Left ventricle myocardium inferior (tissue), 1 donor: Measurements from ENCODE around the gene ARSH. TPM values are rescaled to one million over a fixed set of nuclear protein-coding genes. Genes with fewer than 3 reads are reported as not detected.
"Not testable (repeated sequence)": the region's sequence is repeated elsewhere in the genome, so short reads cannot be mapped to it uniquely, and the experiment has no call there.

Source experiments
- DNase-seq: peaks from one replicate; pipeline ENCODE4 v3.0.0-alpha.2; 2020
- H3K27ac ChIP-seq: fragments of 200-600 bp; replicated peaks from 2 replicates; pipeline ENCODE4 v1.8.0; 2021
- H3K27me3 ChIP-seq: fragments of 200-600 bp; 2 replicates; pipeline ENCODE4 v1.8.0; 2021; ENCODE audit warnings: low read depth
- H3K36me3 ChIP-seq: fragments of 200-600 bp; 2 replicates; pipeline ENCODE4 v1.8.0; 2021
- H3K4me1 ChIP-seq: fragments of 200-600 bp; 2 replicates; pipeline ENCODE4 v1.8.0; 2021
- H3K4me3 ChIP-seq: fragments of 200-600 bp; 2 replicates; pipeline ENCODE4 v1.8.0; 2021; ENCODE audit warnings: mild to moderate bottlenecking, moderate library complexity
- H3K9me3 ChIP-seq: fragments of 200-600 bp; replicated peaks from 2 replicates; pipeline ENCODE4 v1.8.0; 2021
- intact Hi-C: fragments of 100-400 bp; cut with micrococcal nuclease; formaldehyde crosslinking; loops from one replicate; pipeline ENCODE4 v1.11.0; 2022
- total RNA-seq: library from RNA; stranded (reverse); fragmentation: NEBNext Ultra II Directional; extraction: Animal tissue kit (Norgen Biotek cat#: 25700); gene quantifications from one replicate; pipeline ENCODE4 v1.2.1, GENCODE V29; 2021
- TF ChIP-seq, protein P1 (sequence below): fragments of 200-600 bp; IDR thresholded peaks from 2 replicates; pipeline ENCODE4 v1.8.0; 2021; ENCODE audit warnings: antibody characterized with exemption, mild to moderate bottlenecking, borderline replicate concordance
- donor health status: DM: no; HTN: yes; CAD: no; lungs with severe emphysema.

Gene ARSH
- total RNA-seq, 1 donor from 2014 or later, result not detected

DNA sequence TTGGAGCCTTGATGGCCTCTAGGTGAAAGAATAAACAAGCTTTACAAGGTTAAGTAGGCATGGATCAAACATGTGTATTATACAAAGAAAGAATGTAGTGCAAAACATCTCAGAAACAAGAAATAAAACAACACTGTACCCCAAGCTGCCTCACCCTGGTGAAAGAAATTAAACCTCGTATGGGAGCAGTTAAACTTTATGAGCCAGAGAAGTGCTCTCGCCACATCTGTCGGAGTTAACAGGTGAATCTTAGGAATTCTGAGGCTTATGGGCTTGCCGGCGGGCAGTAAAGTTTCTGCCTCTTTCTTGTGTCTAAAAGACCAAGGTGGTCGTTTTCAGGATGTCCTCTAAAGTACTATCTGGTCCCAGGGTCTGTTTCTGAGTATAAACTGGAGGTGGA lies 34.0 kb upstream of the ARSH start:
- no peaks in the 10 kb centered on the region for H3K36me3 ChIP-seq
- TF ChIP-seq, protein P1, sequence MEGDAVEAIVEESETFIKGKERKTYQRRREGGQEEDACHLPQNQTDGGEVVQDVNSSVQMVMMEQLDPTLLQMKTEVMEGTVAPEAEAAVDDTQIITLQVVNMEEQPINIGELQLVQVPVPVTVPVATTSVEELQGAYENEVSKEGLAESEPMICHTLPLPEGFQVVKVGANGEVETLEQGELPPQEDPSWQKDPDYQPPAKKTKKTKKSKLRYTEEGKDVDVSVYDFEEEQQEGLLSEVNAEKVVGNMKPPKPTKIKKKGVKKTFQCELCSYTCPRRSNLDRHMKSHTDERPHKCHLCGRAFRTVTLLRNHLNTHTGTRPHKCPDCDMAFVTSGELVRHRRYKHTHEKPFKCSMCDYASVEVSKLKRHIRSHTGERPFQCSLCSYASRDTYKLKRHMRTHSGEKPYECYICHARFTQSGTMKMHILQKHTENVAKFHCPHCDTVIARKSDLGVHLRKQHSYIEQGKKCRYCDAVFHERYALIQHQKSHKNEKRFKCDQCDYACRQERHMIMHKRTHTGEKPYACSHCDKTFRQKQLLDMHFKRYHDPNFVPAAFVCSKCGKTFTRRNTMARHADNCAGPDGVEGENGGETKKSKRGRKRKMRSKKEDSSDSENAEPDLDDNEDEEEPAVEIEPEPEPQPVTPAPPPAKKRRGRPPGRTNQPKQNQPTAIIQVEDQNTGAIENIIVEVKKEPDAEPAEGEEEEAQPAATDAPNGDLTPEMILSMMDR, result no peak

DNA sequence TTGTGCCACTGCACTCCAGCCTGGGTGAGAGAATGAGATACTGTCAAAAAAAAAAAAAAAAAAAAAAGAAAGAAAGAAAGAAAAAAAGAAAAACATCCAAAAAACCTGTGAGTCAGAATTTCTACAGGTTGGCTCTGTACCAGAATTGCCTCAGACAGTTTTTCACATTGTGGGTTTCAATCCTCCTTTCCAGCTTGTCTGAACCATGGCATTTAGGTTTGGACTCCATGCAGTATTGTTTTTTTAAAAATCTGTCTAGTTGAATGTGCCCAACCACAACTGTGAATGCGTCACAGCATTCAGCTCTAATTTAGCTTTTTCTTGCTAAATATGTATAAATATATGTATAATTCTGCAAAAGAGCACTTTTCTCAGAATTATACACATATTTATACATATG lies 31.4 kb upstream of the ARSH start:
- TF ChIP-seq, protein P1, result no peak
- Histone ChIP-seq H3K36me3 (no peaks in the 10 kb centered on the region), H3K27ac (no peak overlapping the region), H3K27me3 (no peaks in the 10 kb centered on the region), H3K4me3 (no peak overlapping the region), H3K4me1 (no peaks in the 10 kb centered on the region), H3K9me3 (no peaks in the 10 kb centered on the region)
- intact Hi-C loops, result no loop called here
- DNase-seq, result no peak

More for the DNA sequence above, 34.0 kb upstream of the ARSH start:
- Histone ChIP-seq H3K4me3 (no peak overlapping the region), H3K9me3 (no peaks in the 10 kb centered on the region), H3K27me3 (no peaks in the 10 kb centered on the region), H3K4me1 (peaks cover 5% of the 10 kb centered on the region), H3K27ac (no peak overlapping the region)
- intact Hi-C loops, result no loop called here
- DNase-seq, result no peak

DNA sequence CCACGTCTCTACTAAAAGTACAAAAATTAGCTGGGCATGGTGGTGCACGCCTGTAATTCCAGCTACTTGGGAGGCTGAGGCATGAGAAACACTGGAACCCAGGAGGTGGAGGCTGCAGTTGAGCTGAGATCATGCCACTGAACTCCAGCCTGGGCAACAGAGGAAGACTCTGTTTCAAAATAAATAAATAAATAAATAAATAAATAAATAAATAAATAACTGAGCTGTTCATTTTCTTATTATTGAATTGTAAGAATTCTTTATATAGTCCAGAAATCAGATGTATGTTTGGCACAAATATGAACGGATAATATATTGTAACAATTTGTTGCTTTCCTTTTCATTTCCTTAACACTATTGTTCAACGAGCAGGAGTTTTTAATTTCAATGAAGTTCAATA lies 27.7 kb upstream of the ARSH start:
- H3K9me3 ChIP-seq, H3K27me3 ChIP-seq, H3K4me3 ChIP-seq, H3K27ac ChIP-seq, DNase-seq, intact Hi-C loops, H3K4me1 ChIP-seq, H3K36me3 ChIP-seq: not testable (repeated sequence)

DNA sequence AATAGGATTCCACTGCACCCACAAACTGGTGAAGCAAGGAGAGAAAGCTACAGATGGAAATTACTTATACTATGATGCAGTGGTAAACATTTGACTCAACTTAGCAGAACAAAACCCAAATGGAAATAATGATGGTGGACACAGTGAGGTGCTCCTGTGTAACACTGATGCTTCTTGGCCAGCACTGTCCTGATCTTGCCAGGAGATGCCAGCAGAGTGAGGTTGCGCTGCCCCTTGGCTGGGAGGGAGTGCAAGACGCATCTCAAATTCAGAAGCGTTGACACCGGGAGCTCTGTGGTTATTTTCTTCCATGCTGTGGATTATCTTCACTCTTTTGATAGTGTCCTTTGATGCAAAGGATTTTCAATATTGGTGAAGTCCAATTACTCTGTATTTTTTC lies 22.0 kb upstream of the ARSH start:
- TF ChIP-seq, protein P1, result no peak
- H3K4me3 ChIP-seq, result no peak overlapping the region
- no peaks in the 10 kb centered on the region for H3K27me3 ChIP-seq
- H3K9me3 ChIP-seq, result no peaks in the 10 kb centered on the region
- no peaks in the 10 kb centered on the region for H3K4me1 ChIP-seq
- DNase-seq, result no peak
- intact Hi-C loops, result no loop called here
- H3K36me3 ChIP-seq, result no peaks in the 10 kb centered on the region
- H3K27ac ChIP-seq, result no peak overlapping the region

DNA sequence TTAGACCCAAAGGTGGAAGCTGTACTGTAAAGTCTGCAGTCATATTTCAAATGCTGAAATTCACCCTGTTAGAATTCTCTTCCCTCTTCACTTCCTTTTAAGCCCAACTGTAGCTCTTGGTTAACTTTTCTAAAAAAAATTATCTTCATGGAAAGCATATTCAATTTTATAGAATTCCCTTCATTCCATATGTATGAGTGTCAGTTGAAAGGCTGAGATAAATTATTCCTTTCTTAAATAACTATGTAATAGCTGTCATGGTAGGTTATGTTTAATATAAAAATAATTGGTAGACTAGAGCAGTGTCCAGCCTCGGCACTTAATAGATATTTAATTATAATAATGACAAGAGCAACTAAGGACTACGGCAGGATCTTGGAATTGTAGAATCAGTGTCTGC lies 16.8 kb upstream of the ARSH start:
- Histone ChIP-seq H3K27ac (no peak overlapping the region), H3K4me3 (no peak overlapping the region), H3K36me3 (no peaks in the 10 kb centered on the region), H3K4me1 (no peaks in the 10 kb centered on the region), H3K27me3 (no peaks in the 10 kb centered on the region), H3K9me3 (no peaks in the 10 kb centered on the region)
- intact Hi-C loops, result no loop called here
- DNase-seq, result no peak
- TF ChIP-seq, protein P1, result no peak

DNA sequence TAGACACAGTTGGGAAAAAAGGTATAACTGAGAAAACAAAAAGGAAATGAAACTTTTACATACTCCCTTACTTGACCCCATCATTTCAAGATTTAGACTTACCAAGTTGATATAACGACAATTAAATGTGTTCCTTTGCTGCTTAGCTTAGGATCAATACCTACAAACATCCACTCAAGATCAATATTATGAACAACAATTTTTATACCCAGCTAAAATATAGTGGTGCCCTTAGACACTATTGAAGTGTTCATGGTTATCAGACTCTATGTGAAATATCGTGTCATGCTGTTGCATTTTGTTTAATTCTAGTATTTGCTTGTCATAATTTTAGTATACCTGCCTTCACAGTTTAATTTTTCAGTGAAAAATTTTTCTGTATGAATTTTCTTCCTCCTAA lies 4.2 kb downstream of the ARSH start:
- no peak overlapping the region for H3K27ac ChIP-seq
- no peaks in the 10 kb centered on the region for H3K4me1 ChIP-seq
- peaks cover 17% of the 10 kb centered on the region for H3K9me3 ChIP-seq
- no peaks in the 10 kb centered on the region for H3K36me3 ChIP-seq
- H3K27me3 ChIP-seq, result no peaks in the 10 kb centered on the region
- no peak for DNase-seq
- no peak overlapping the region for H3K4me3 ChIP-seq
- intact Hi-C loops, result no loop called here
- TF ChIP-seq, protein P1, result no peak
